ENCODE results near the gene ENPEP. TPM values are rescaled to one million over a fixed set of nuclear protein-coding genes. Genes with fewer than 3 reads are reported as not detected.
A peak's percentile ranks its signal among the peaks of the same experiment; 100 is the strongest.

Gene ENPEP
- polyA plus RNA-seq, 1 experiment, result 0.14 TPM

GRCh38 chr4:110503270-110504083, 27.5 kb downstream of the ENPEP start:
- H3K9me3 ChIP-seq (ENCODE audit: control insufficient read depth, insufficient read depth, low read length), result no peaks in the 10 kb centered on the region
- ChIA-PET CTCF (interaction anchor here (1.0 to 1.7 kb wide), 3 partner anchors 497 to 504 kb away, joined by 3 to 8 read pairs (median 5); no protein-coding TSS in a partner anchor), POLR2A (no interaction called here)
- no peak for TF ChIP-seq CTCF (IDR thresholded peaks at IDR 0.05; ENCODE audit: low read depth, low read length)
- H3K27me3 ChIP-seq (ENCODE audit: control insufficient read depth, insufficient read depth, low read length), result no peaks in the 10 kb centered on the region
- no peak overlapping the region for H3K27ac ChIP-seq (ENCODE audit: low read depth, low read length)
- H3K4me3 ChIP-seq (ENCODE audit: low read depth, low read length), result no peak overlapping the region
- no peak for DNase-seq (ENCODE audit: low read depth, low spot score)

GRCh38 chr4:110504084-110504435, 28.1 kb downstream of the ENPEP start:
- H3K27ac ChIP-seq (ENCODE audit: low read depth, low read length), result no peak overlapping the region
- no peak overlapping the region for H3K4me3 ChIP-seq (ENCODE audit: low read depth, low read length)
- CTCF ChIA-PET, result interaction anchor here (1.0 to 1.7 kb wide), 3 partner anchors 498 to 505 kb away, joined by 3 to 8 read pairs (median 5); no protein-coding TSS in a partner anchor
- POLR2A ChIA-PET, result no interaction called here
- no peaks in the 10 kb centered on the region for H3K9me3 ChIP-seq (ENCODE audit: control insufficient read depth, insufficient read depth, low read length)
- no peak for DNase-seq (ENCODE audit: low read depth, low spot score)
- H3K27me3 ChIP-seq (ENCODE audit: control insufficient read depth, insufficient read depth, low read length), result no peaks in the 10 kb centered on the region
- TF ChIP-seq CTCF (IDR thresholded peaks at IDR 0.05; ENCODE audit: low read depth, low read length), result no peak

DNA sequence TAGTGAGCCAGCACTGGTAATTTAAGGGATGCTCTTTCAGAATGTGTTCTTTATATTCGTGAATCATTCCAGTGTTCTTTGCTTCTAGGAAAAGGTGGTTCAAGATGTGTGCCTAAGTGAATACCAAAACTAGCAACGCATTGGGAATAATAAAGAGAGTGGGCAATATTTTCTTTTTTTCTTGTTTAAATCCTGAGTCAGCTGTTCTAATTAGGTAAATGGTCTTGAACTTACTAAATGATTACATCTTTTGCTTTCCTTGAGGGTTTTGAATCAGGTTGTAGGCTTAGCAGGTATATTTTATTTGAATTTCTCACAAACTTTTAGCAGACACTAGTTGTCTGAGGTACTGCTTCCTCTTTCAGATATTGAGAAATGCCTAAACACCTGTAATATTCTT, 29.5 kb downstream of the ENPEP start:
- Histone ChIP-seq H3K4me3 (ENCODE audit: low read depth, low read length) (no peak overlapping the region), H3K27me3 (ENCODE audit: control insufficient read depth, insufficient read depth, low read length) (no peaks in the 10 kb centered on the region), H3K9me3 (ENCODE audit: control insufficient read depth, insufficient read depth, low read length) (no peaks in the 10 kb centered on the region), H3K27ac (ENCODE audit: low read depth, low read length) (no peak overlapping the region)
- TF ChIP-seq CTCF (IDR thresholded peaks at IDR 0.05; ENCODE audit: low read depth, low read length), result no peak
- ChIA-PET POLR2A (no interaction called here), CTCF (interaction anchor here (14.6 kb wide), 1 partner anchor 502 kb away, joined by 818 read pairs; no protein-coding TSS in a partner anchor)
- DNase-seq (ENCODE audit: low read depth, low spot score), result no peak

GRCh38 chr4:110508827-110509710, 33.1 kb downstream of the ENPEP start:
- peak; percentile 60 for TF ChIP-seq CTCF (IDR thresholded peaks at IDR 0.05; ENCODE audit: low read depth, low read length)
- Histone ChIP-seq H3K4me3 (ENCODE audit: low read depth, low read length) (no peak overlapping the region), H3K27ac (ENCODE audit: low read depth, low read length) (no peak overlapping the region), H3K27me3 (ENCODE audit: control insufficient read depth, insufficient read depth, low read length) (no peaks in the 10 kb centered on the region), H3K9me3 (ENCODE audit: control insufficient read depth, insufficient read depth, low read length) (no peaks in the 10 kb centered on the region)
- ChIA-PET POLR2A (no interaction called here), CTCF (interaction anchor here (0.5 to 14.6 kb wide), 43 partner anchors 8 to 1520 kb away, joined by 3 to 818 read pairs (median 5); partner anchors contain the start of genes ELOVL6 and ENPEP)
- no peak for DNase-seq (ENCODE audit: low read depth, low spot score)

Data from AG04450 (cell line).